IMR-90 (cell line): ENCODE measurements around the gene SYNPO2. TPM values are rescaled to one million over a fixed set of nuclear protein-coding genes. Genes with fewer than 3 reads are reported as not detected.

Source experiments
- ATAC-seq: fragments of 200-7000 bp; cut with Tn5 transposase; 2 replicates; pipeline ENCODE4 v1.9.1; 2020; ENCODE audit warnings: low read depth, mild to moderate bottlenecking, moderate library complexity
- BruUV-seq: library from RNA; stranded (reverse); fragments of 400-500 nt; replicated peaks from 2 replicates; lab custom pipeline; 2021; lab: Mats Ljungman, UMichigan
- CTCF ChIA-PET: fragments of 300-600 bp; formaldehyde crosslinking; extraction: SDS; loops from one replicate; lab custom pipeline; 2021; ENCODE audit warnings: antibody characterized with exemption; lab: Yijun Ruan, JAX
- POLR2A ChIA-PET: fragments of 300-600 bp; sonication (Branson Sonifier 250); formaldehyde crosslinking; loops from one replicate; lab custom pipeline; 2022; ENCODE audit warnings: antibody characterized with exemption; ENCODE audit not compliant: unreplicated experiment; lab: Charles Lee
- DNase-seq: peaks from one replicate; pipeline ENCODE4 v3.0.0; 2013
- H2AFZ ChIP-seq: replicated peaks from 2 replicates; pipeline ENCODE3; 2013; ENCODE audit warnings: low read length, mild to moderate bottlenecking; ENCODE audit not compliant: poor library complexity
- H2AK5ac ChIP-seq: 2 replicates; pipeline ENCODE4 v1.6.1; 2013; ENCODE audit warnings: low read depth, low read length, inconsistent platforms
- H2AK9ac ChIP-seq: replicated peaks from 2 replicates; pipeline ENCODE3; 2013; ENCODE audit warnings: mild to moderate bottlenecking, low read depth, low read length, moderate library complexity; ENCODE audit not compliant: poor library complexity
- H2BK120ac ChIP-seq: 2 replicates; pipeline ENCODE4 v1.6.1; 2013; ENCODE audit warnings: low read depth, low read length, inconsistent platforms
- H2BK15ac ChIP-seq: 3 replicates; pipeline ENCODE4 v1.6.1; 2013; ENCODE audit warnings: low read depth, low read length, inconsistent platforms
- H2BK20ac ChIP-seq: 2 replicates; pipeline ENCODE4 v1.6.1; 2013; ENCODE audit warnings: low read depth, mild to moderate bottlenecking, inconsistent platforms, low read length, moderate library complexity
- H2BK5ac ChIP-seq: 2 replicates; pipeline ENCODE4 v1.6.1; 2013; ENCODE audit warnings: mild to moderate bottlenecking, low read depth, low read length, inconsistent platforms; ENCODE audit not compliant: poor library complexity, severe bottlenecking
- H3K14ac ChIP-seq: replicated peaks from 2 replicates; pipeline ENCODE4 v1.6.1; 2013; ENCODE audit warnings: low read depth, low read length, inconsistent platforms
- H3K18ac ChIP-seq: 2 replicates; pipeline ENCODE4 v1.6.1; 2013; ENCODE audit warnings: low read depth, low read length, control low read depth
- H3K23ac ChIP-seq: 2 replicates; pipeline ENCODE4 v1.6.1; 2013; ENCODE audit warnings: low read depth, low read length, inconsistent platforms
- H3K27ac ChIP-seq: 2 replicates; pipeline ENCODE4 v1.5.1; 2013; ENCODE audit warnings: mild to moderate bottlenecking, control low read depth, low read length; ENCODE audit not compliant: insufficient read depth
- H3K27me3 ChIP-seq: 2 replicates; pipeline ENCODE4 v1.6.1; 2013; ENCODE audit warnings: low read length; ENCODE audit not compliant: control insufficient read depth, insufficient read depth
- H3K36me3 ChIP-seq: 2 replicates; pipeline ENCODE4 v1.6.1; 2013; ENCODE audit warnings: low read length, mixed read lengths; ENCODE audit not compliant: control insufficient read depth, insufficient read depth
- H3K4ac ChIP-seq: 2 replicates; pipeline ENCODE4 v1.6.1; 2013; ENCODE audit warnings: low read depth, low read length, inconsistent platforms
- H3K4me1 ChIP-seq: 2 replicates; pipeline ENCODE4 v1.6.1; 2013; ENCODE audit warnings: low read length, mixed read lengths; ENCODE audit not compliant: control insufficient read depth, insufficient read depth
- H3K4me2 ChIP-seq: 2 replicates; pipeline ENCODE4 v1.6.1; 2013; ENCODE audit warnings: low read depth, mild to moderate bottlenecking, control low read depth, low read length, moderate library complexity
- H3K4me3 ChIP-seq: 2 replicates; pipeline ENCODE4 v1.5.1; 2013; ENCODE audit warnings: low read depth, mild to moderate bottlenecking, control low read depth, low read length, moderate library complexity; ENCODE audit not compliant: insufficient read depth
- H3K56ac ChIP-seq: 2 replicates; pipeline ENCODE4 v1.6.1; 2013; ENCODE audit warnings: low read length, inconsistent platforms; ENCODE audit not compliant: insufficient read depth; ENCODE audit errors: extremely low read depth
- H3K79me1 ChIP-seq, 2 experiments: 2 replicates each; pipeline ENCODE4 v1.6.1; 2013; ENCODE audit warnings: low read length in 2 of 2, inconsistent platforms in 1 of 2, low read depth in 1 of 2
- H3K9ac ChIP-seq: 2 replicates; pipeline ENCODE4 v1.6.1; 2013; ENCODE audit warnings: low read depth, low read length, control low read depth
- H3K9me1 ChIP-seq: 2 replicates; pipeline ENCODE4 v1.6.1; 2013; ENCODE audit warnings: low read length, inconsistent platforms; ENCODE audit not compliant: insufficient read depth
- H3K9me3 ChIP-seq: 2 replicates; pipeline ENCODE4 v1.6.1; 2013; ENCODE audit warnings: low read length; ENCODE audit not compliant: control insufficient read depth, insufficient read depth
- H4K20me1 ChIP-seq: 2 replicates; pipeline ENCODE4 v1.6.1; 2013; ENCODE audit warnings: low read length, inconsistent platforms; ENCODE audit not compliant: insufficient read depth
- H4K5ac ChIP-seq: 2 replicates; pipeline ENCODE4 v1.6.1; 2013; ENCODE audit warnings: mild to moderate bottlenecking, low read depth, low read length, control low read depth
- H4K8ac ChIP-seq, 2 experiments: 2 replicates each; pipeline ENCODE4 v1.6.1; 2013; ENCODE audit warnings: low read depth in 2 of 2, low read length in 2 of 2, control low read depth in 1 of 2, inconsistent platforms in 1 of 2
- H4K91ac ChIP-seq: 2 replicates; pipeline ENCODE4 v1.6.1; 2013; ENCODE audit warnings: low read depth, low read length, inconsistent platforms; ENCODE audit not compliant: insufficient read depth
- CEBPB ChIP-seq: IDR thresholded peaks from 2 replicates; pipeline ENCODE4 v1.6.1; 2012; ENCODE audit warnings: low read depth, low read length, improper control_type of control experiment
- CHD1 ChIP-seq: IDR thresholded peaks from 2 replicates; pipeline ENCODE4 v1.6.1; 2012; ENCODE audit warnings: low read depth, low read length, improper control_type of control experiment
- WGBS, 2 experiments: methylation state at CpG; one replicate each; pipeline versions ENCODE4 v1.1.5 to v1.1.7; 2013; ENCODE audit warnings: missing lambda C conversion rate in 2 of 2; ENCODE audit not compliant: insufficient read length in 1 of 2; ENCODE audit errors: extremely low coverage in 2 of 2; 5-methylcytosine and 5-hydroxymethylcytosine counted together
- dilution Hi-C: fragments of 300-500 bp; cut with HindIII; formaldehyde crosslinking; loops from one replicate; pipeline ENCODE4 v1.14.3; 2018; ENCODE audit warnings: low sequenced_read_pairs; ENCODE audit not compliant: unreplicated experiment
- in situ Hi-C: fragments of 300-500 bp; cut with MboI; formaldehyde crosslinking; loops from 3 replicates; pipeline ENCODE4 v1.14.3; 2019; ENCODE audit warnings: low sequenced_read_pairs, inconsistent platforms, mixed read lengths
- intact Hi-C: fragments of 100-400 bp; cut with micrococcal nuclease; formaldehyde crosslinking; loops from 2 replicates; pipeline ENCODE4 v1.10.0; 2022
- polyA plus RNA-seq, 3 experiments: library from polyadenylated mRNA; depleted of rRNA; stranded (reverse); fragments of >200 nt; gene quantifications; 2 replicates each; pipeline ENCODE4 v1.2.3, GENCODE V29; 2012; ENCODE audit warnings: low replicate concordance in 1 of 3
- total RNA-seq: library from RNA; depleted of rRNA; stranded (reverse); fragments of >200 nt; gene quantifications from 2 replicates; pipeline ENCODE4 v1.2.3, GENCODE V29; 2012

SYNPO2 gene
- total and polyA plus RNA-seq, 2 of the 4 experiments (the other 2 are of a cell fraction), result 0.99 to 1.8 TPM

DNA sequence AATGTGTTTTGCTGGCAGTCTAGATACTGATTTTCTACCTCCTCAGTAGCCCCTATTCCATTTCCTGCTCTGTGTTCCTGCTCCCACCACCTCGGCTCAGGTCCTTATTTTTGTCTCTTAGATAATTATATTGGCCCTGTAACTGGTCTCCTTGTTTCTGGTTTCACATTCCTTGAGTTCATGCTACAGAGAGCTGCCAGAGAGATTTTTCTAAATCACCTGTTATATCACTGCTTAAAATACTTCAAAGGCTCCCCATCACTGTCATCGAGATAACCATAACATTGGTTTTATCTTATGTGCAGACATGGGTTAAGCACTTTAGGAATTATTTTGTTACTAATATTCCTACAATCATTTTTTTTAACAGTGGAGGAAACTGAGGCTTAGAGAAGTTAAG is 9.6 kb downstream of the SYNPO2 start:
- H2AK9ac ChIP-seq, result no peak overlapping the region
- no peak overlapping the region for H4K91ac ChIP-seq
- no peak overlapping the region for H2BK20ac ChIP-seq
- H3K9ac ChIP-seq, result no peak overlapping the region
- dilution Hi-C loops (no loop called here), intact Hi-C loops (no loop called here), in situ Hi-C loops (loop anchor here (10.0 kb wide), 1 partner anchor 133 kb away; no protein-coding TSS in a partner anchor)
- H3K4me1 ChIP-seq, result no peaks in the 10 kb centered on the region; the same call in 1 of the 2 replicates
- DNase-seq (no peak), ATAC-seq (no peak)
- H4K8ac ChIP-seq, result no peak overlapping the region
- no peak overlapping the region for H3K27ac ChIP-seq
- POLR2A ChIA-PET, result no interaction called here
- H3K4me2 ChIP-seq, result no peak overlapping the region
- H3K36me3 ChIP-seq, result no peaks in the 10 kb centered on the region
- no peak overlapping the region for H3K56ac ChIP-seq
- H2BK15ac ChIP-seq, result no peak overlapping the region
- no peaks in the 10 kb centered on the region for H3K79me1 ChIP-seq
- peaks cover 4% of the 10 kb centered on the region; the same call in 1 of the 2 replicates for H3K9me1 ChIP-seq
- H2AFZ ChIP-seq, result no peak overlapping the region
- no CpG with 5 or more reads among the region's 2 CpGs for WGBS, 2 experiments
- CTCF ChIA-PET, result no interaction called here
- no peak overlapping the region for H3K4me3 ChIP-seq
- BruUV-seq, result no TSS peak
- H3K18ac ChIP-seq, result no peak overlapping the region
- H2BK5ac ChIP-seq, result no peak overlapping the region
- no peaks in the 10 kb centered on the region for H4K20me1 ChIP-seq
- H2BK120ac ChIP-seq, result no peak overlapping the region
- no peak for TF ChIP-seq CHD1
- TF ChIP-seq CEBPB, result no peak
- no peak overlapping the region for H2AK5ac ChIP-seq
- H4K5ac ChIP-seq, result no peak overlapping the region
- no peak overlapping the region for H3K4ac ChIP-seq
- no peak overlapping the region for H3K14ac ChIP-seq
- no peaks in the 10 kb centered on the region for H3K9me3 ChIP-seq
- H3K27me3 ChIP-seq, result no peaks in the 10 kb centered on the region
- no peak overlapping the region for H3K23ac ChIP-seq
